Left lung (tissue), 10 donors: ENCODE results near the gene DTX1. TPM values are rescaled to one million over a fixed set of nuclear protein-coding genes. Genes with fewer than 3 reads are reported as not detected.

Experiments used
- ATAC-seq: fragments of 200-7000 bp; cut with Tn5 transposase; one replicate; pipeline ENCODE4 v1.9.1; 2020; ENCODE audit warnings: moderate library complexity
- DNase-seq, 4 donors: peaks; one replicate each; pipeline ENCODE4 v3.0.0-alpha.2; 2013 to 2020
- H3K27ac ChIP-seq, 2 donors: fragments of 200-600 bp; sonication (generic) in 1 of 2; one replicate each; pipeline versions ENCODE4 v1.5.0 to v1.8.0; 2020 to 2021
- H3K27me3 ChIP-seq, 2 donors: fragments of 200-600 bp; sonication (generic) in 1 of 2; one replicate each; pipeline versions ENCODE4 v1.5.0 to v1.8.0; 2020 to 2021
- H3K36me3 ChIP-seq, 2 donors: fragments of 200-600 bp; sonication (generic) in 1 of 2; one replicate each; pipeline versions ENCODE4 v1.5.0 to v1.8.0; 2020 to 2021
- H3K4me1 ChIP-seq, 2 donors: fragments of 200-600 bp; one replicate each; pipeline ENCODE4 v1.8.0; 2021
- H3K4me3 ChIP-seq, 2 donors: fragments of 200-600 bp; sonication (generic) in 1 of 2; one replicate each; pipeline versions ENCODE4 v1.5.0 to v1.8.0; 2020 to 2021; ENCODE audit warnings: mild to moderate bottlenecking in 1 of 2
- H3K9me3 ChIP-seq, 2 donors: fragments of 200-600 bp; sonication (generic) in 1 of 2; one replicate each; pipeline versions ENCODE4 v1.5.0 to v1.8.0; 2020 to 2021
- CTCF ChIP-seq, 2 donors: fragments of 200-600 bp; sonication (generic) in 1 of 2; IDR thresholded peaks; one replicate each; pipeline versions ENCODE4 v1.5.0 to v1.8.0; 2021; ENCODE audit warnings: antibody characterized with exemption in 2 of 2
- intact Hi-C, 2 donors: fragments of 100-400 bp; cut with DNase I; formaldehyde crosslinking; loops; one replicate each; pipeline versions ENCODE4 v1.11.2 to v1.14.2; 2022
- polyA plus RNA-seq, 6 donors: library from polyadenylated mRNA; unstranded; fragments of 120-200 nt; gene quantifications; one replicate each; pipeline ENCODE4 v1.2.1, GENCODE V29; 2013; ENCODE audit not compliant: insufficient read length in 6 of 6
- total RNA-seq, 2 donors: library from RNA; stranded (reverse); fragmentation: NEBNext Ultra II Directional; extraction: Animal tissue kit (Norgen Biotek cat#: 25700); gene quantifications; one replicate each; pipeline ENCODE4 v1.2.1, GENCODE V29; 2021
- donor health status: DM: no; HTN: yes; CAD: no.
- donor health status: DM: no; HTN: no; CAD: no.

The DTX1 gene
- total and polyA plus RNA-seq, 8 donors: 0.70 to 6.3 (median 4.3) TPM

- intact Hi-C loops: no loop called here
- Histone ChIP-seq H3K36me3 (no peaks in the 10 kb centered on the region), H3K27ac (no peak overlapping the region), H3K27me3 (peaks cover 0 to 54% of the 10 kb centered on the region in 2 donors), H3K4me1 (peaks cover 0 to 9% of the 10 kb centered on the region in 2 donors), H3K9me3 (no peaks in the 10 kb centered on the region), H3K4me3 (no peak overlapping the region)
- ATAC-seq (no peak), DNase-seq (no peak)
- no peak for TF ChIP-seq CTCF (IDR thresholded peaks at IDR 0.05)
Observed at GRCh38 chr12:113133036-113133435, 76.5 kb downstream of the DTX1 start.

- H3K4me3 ChIP-seq: no peak overlapping the region
- TF ChIP-seq CTCF (IDR thresholded peaks at IDR 0.05): no peak
- DNase-seq: no peak
- ATAC-seq: no peak
- intact Hi-C loops: no loop called here
- H3K36me3 ChIP-seq: no peaks in the 10 kb centered on the region
- peaks cover 0 to 54% of the 10 kb centered on the region in 2 donors for H3K27me3 ChIP-seq
- no peak overlapping the region for H3K27ac ChIP-seq
- H3K4me1 ChIP-seq: peaks cover 0 to 9% of the 10 kb centered on the region in 2 donors
- H3K9me3 ChIP-seq: no peaks in the 10 kb centered on the region
Observed at GRCh38 chr12:113133666-113134065, 77.1 kb downstream of the DTX1 start.

- TF ChIP-seq CTCF (IDR thresholded peaks at IDR 0.05): no peak
- no peak for DNase-seq
- ATAC-seq: no peak
- no peak overlapping the region for H3K4me3 ChIP-seq
- H3K9me3 ChIP-seq: no peaks in the 10 kb centered on the region
- no peak overlapping the region for H3K27ac ChIP-seq
- intact Hi-C loops: no loop called here
- peaks cover 0 to 9% of the 10 kb centered on the region in 2 donors for H3K4me1 ChIP-seq
- no peaks in the 10 kb centered on the region for H3K36me3 ChIP-seq
- H3K27me3 ChIP-seq: peaks cover 0 to 54% of the 10 kb centered on the region in 2 donors
Observed at GRCh38 chr12:113134071-113134470, 77.5 kb downstream of the DTX1 start.

- TF ChIP-seq CTCF (IDR thresholded peaks at IDR 0.05): no peak
- H3K4me1 ChIP-seq: peaks cover 0 to 9% of the 10 kb centered on the region in 2 donors
- H3K27me3 ChIP-seq: peaks cover 0 to 51% of the 10 kb centered on the region in 2 donors
- no peaks in the 10 kb centered on the region for H3K9me3 ChIP-seq
- no peaks in the 10 kb centered on the region for H3K36me3 ChIP-seq
- H3K4me3 ChIP-seq: no peak overlapping the region
- no peak overlapping the region for H3K27ac ChIP-seq
- intact Hi-C loops: no loop called here
- DNase-seq (no peak), ATAC-seq (no peak)
Observed at GRCh38 chr12:113134521-113134951, 78.0 kb downstream of the DTX1 start.

- Histone ChIP-seq H3K27ac (no peak within 1 kb of the TSS), H3K27me3 (peaks cover 0 to 51% of the 10 kb centered on the region in 2 donors), H3K4me3 (no peak within 1 kb of the TSS), H3K36me3 (no peaks in the 10 kb centered on the region), H3K4me1 (peaks cover 0 to 9% of the 10 kb centered on the region in 2 donors), H3K9me3 (no peaks in the 10 kb centered on the region)
- ATAC-seq (peak; percentile 76), DNase-seq (no peak)
- intact Hi-C loops: no loop called here
- TF ChIP-seq CTCF (IDR thresholded peaks at IDR 0.05): no peak
Observed at GRCh38 chr12:113135178-113136127, 78.9 kb downstream of the DTX1 start, which contains the start of gene RASAL1. TSS of gene RASAL1 (minus strand) at chr12:113135761. CDS start at chr12:113135462, 299 bp downstream.
